Measurements from ENCODE around the gene LTBP1.

Gene LTBP1

GRCh38 chr2:33126958-33127357, 180.2 kb downstream of the LTBP1 start:
- no peak for DNase-seq (ENCODE audit: low read depth, low spot score)
- POLR2A ChIA-PET: no interaction called here
- CTCF ChIA-PET: interaction anchor here (0.9 kb wide), 1 partner anchor 456 kb away, joined by 3 read pairs; no protein-coding TSS in a partner anchor
- H3K4me3 ChIP-seq (ENCODE audit: low read depth, low read length): no peak overlapping the region
- no peak for TF ChIP-seq CTCF (IDR thresholded peaks at IDR 0.05; ENCODE audit: insufficient read depth, low read length, missing control alignments)

- no peak for TF ChIP-seq CTCF (IDR thresholded peaks at IDR 0.05; ENCODE audit: insufficient read depth, low read length, missing control alignments)
- no peak for DNase-seq (ENCODE audit: low read depth, low spot score)
- ChIA-PET POLR2A (no interaction called here), CTCF (interaction anchor here (1.1 kb wide), 1 partner anchor 11 kb away, joined by 3 read pairs; no protein-coding TSS in a partner anchor)
- no peak overlapping the region for H3K4me3 ChIP-seq (ENCODE audit: low read depth, low read length)
Observed at GRCh38 chr2:33129263-33130053, 182.7 kb downstream of the LTBP1 start.

GRCh38 chr2:33130054-33130447, 183.3 kb downstream of the LTBP1 start:
- POLR2A ChIA-PET: no interaction called here
- no peak for DNase-seq (ENCODE audit: low read depth, low spot score)
- CTCF ChIA-PET: interaction anchor here (1.1 to 2.0 kb wide), 2 partner anchors 10 to 96 kb away, joined by 3 to 11 read pairs; no protein-coding TSS in a partner anchor
- no peak overlapping the region for H3K4me3 ChIP-seq (ENCODE audit: low read depth, low read length)
- no peak for TF ChIP-seq CTCF (IDR thresholded peaks at IDR 0.05; ENCODE audit: insufficient read depth, low read length, missing control alignments)

GRCh38 chr2:33130544-33130943, 183.8 kb downstream of the LTBP1 start:
- DNase-seq (ENCODE audit: low read depth, low spot score): no peak
- ChIA-PET POLR2A (interaction anchor here (1.0 kb wide), 1 partner anchor 19 kb away, joined by 3 read pairs; no protein-coding TSS in a partner anchor), CTCF (interaction anchor here (1.1 to 2.0 kb wide), 3 partner anchors 10 to 96 kb away, joined by 3 to 11 read pairs (median 4); no protein-coding TSS in a partner anchor)
- no peak for TF ChIP-seq CTCF (IDR thresholded peaks at IDR 0.05; ENCODE audit: insufficient read depth, low read length, missing control alignments)
- no peak overlapping the region for H3K4me3 ChIP-seq (ENCODE audit: low read depth, low read length)

- no peak for TF ChIP-seq CTCF (IDR thresholded peaks at IDR 0.05; ENCODE audit: insufficient read depth, low read length, missing control alignments)
- ChIA-PET POLR2A (interaction anchor here (0.5 to 1.0 kb wide), 2 partner anchors 20 to 70 kb away, joined by 3 read pairs; no protein-coding TSS in a partner anchor), CTCF (interaction anchor here (1.5 to 2.0 kb wide), 2 partner anchors 31 to 97 kb away, joined by 4 to 11 read pairs; no protein-coding TSS in a partner anchor)
- no peak for DNase-seq (ENCODE audit: low read depth, low spot score)
- H3K4me3 ChIP-seq (ENCODE audit: low read depth, low read length): no peak overlapping the region
Observed at GRCh38 chr2:33131111-33131510, 184.4 kb downstream of the LTBP1 start.

GRCh38 chr2:33131749-33132148, 185.0 kb downstream of the LTBP1 start:
- POLR2A ChIA-PET: interaction anchor here (0.5 to 1.0 kb wide), 3 partner anchors 20 to 572 kb away, joined by 3 read pairs; no protein-coding TSS in a partner anchor
- no peak overlapping the region for H3K4me3 ChIP-seq (ENCODE audit: low read depth, low read length)
- CTCF ChIA-PET: interaction anchor here (1.5 to 2.0 kb wide), 2 partner anchors 30 to 98 kb away, joined by 4 to 11 read pairs; no protein-coding TSS in a partner anchor
- TF ChIP-seq CTCF (IDR thresholded peaks at IDR 0.05; ENCODE audit: insufficient read depth, low read length, missing control alignments): no peak
- DNase-seq (ENCODE audit: low read depth, low spot score): no peak
